Naive thymus-derived CD4-positive, alpha-beta T cell (primary cell): ENCODE data around the gene CIRBP. TPM values are rescaled to one million over a fixed set of nuclear protein-coding genes. Genes with fewer than 3 reads are reported as not detected.

ENCODE experiments used
- ATAC-seq: fragments of 150-1000 bp; cut with Tn5 transposase; 2 replicates; pipeline ENCODE4 v1.10.0; 2021; ENCODE audit warnings: mild to moderate bottlenecking, moderate library complexity
- CTCF ChIA-PET: fragments of 350-600 bp; sonication (Branson Sonifier 250); formaldehyde crosslinking; loops from one replicate; lab custom pipeline; 2021; ENCODE audit warnings: antibody characterized with exemption; lab: Charles Lee
- POLR2A ChIA-PET: fragments of 350-600 bp; sonication (Branson Sonifier 250); formaldehyde crosslinking; loops from one replicate; lab custom pipeline; 2021; ENCODE audit warnings: antibody characterized with exemption, inconsistent platforms; lab: Charles Lee
- DNase-seq, 9 donors: peaks; one replicate each; pipeline versions ENCODE4 v3.0.0 to v3.0.0-alpha.2; 2020 to 2022; ENCODE audit warnings: mixed read lengths in 1 of 9
- H3K27ac ChIP-seq: one replicate; pipeline ENCODE4 v1.7.0; 2013; ENCODE audit warnings: mild to moderate bottlenecking, low read depth, low read length, moderate library complexity
- H3K27me3 ChIP-seq, 2 donors: one replicate each; pipeline ENCODE4 v1.7.0; 2013; ENCODE audit warnings: low read length in 2 of 2, mild to moderate bottlenecking in 2 of 2, moderate library complexity in 2 of 2; ENCODE audit not compliant: control insufficient read depth in 2 of 2, insufficient read depth in 2 of 2
- H3K36me3 ChIP-seq, 3 experiments: 1 replicate in 2 of 3; 2 replicates in 1 of 3; pipeline ENCODE4 v1.7.0; 2013; ENCODE audit warnings: low read length in 3 of 3, mild to moderate bottlenecking in 3 of 3, moderate library complexity in 1 of 3; ENCODE audit not compliant: insufficient read depth in 3 of 3, control insufficient read depth in 2 of 3
- H3K4me1 ChIP-seq, 2 donors: one replicate each; pipeline ENCODE4 v1.7.0; 2013; ENCODE audit warnings: low read length in 2 of 2, mild to moderate bottlenecking in 2 of 2, moderate library complexity in 1 of 2; ENCODE audit not compliant: control insufficient read depth in 2 of 2, insufficient read depth in 2 of 2
- H3K4me3 ChIP-seq: 2 replicates; pipeline ENCODE4 v1.7.0; 2013; ENCODE audit warnings: mild to moderate bottlenecking, low read length
- H3K9me3 ChIP-seq, 3 experiments: 1 replicate in 2 of 3; 2 replicates in 1 of 3; pipeline ENCODE4 v1.7.0; 2013; ENCODE audit warnings: low read length in 3 of 3; ENCODE audit not compliant: control insufficient read depth in 2 of 3
- H3K27ac Mint-ChIP-seq, 9 donors: one replicate each; pipeline ENCODE4 v1.8.0; 2020 to 2022; ENCODE audit warnings: mixed read lengths in 9 of 9, mild to moderate bottlenecking in 8 of 9, moderate library complexity in 5 of 9, inconsistent platforms in 2 of 9
- H3K27me3 Mint-ChIP-seq, 5 donors: one replicate each; pipeline ENCODE4 v1.8.0; 2021 to 2022; ENCODE audit warnings: mixed read lengths in 5 of 5, mild to moderate bottlenecking in 1 of 5
- H3K36me3 Mint-ChIP-seq, 5 donors: one replicate each; pipeline ENCODE4 v1.8.0; 2020 to 2022; ENCODE audit warnings: mixed read lengths in 5 of 5, mild to moderate bottlenecking in 3 of 5, inconsistent platforms in 1 of 5
- H3K4me1 Mint-ChIP-seq, 7 donors: one replicate each; pipeline ENCODE4 v1.8.0; 2020 to 2022; ENCODE audit warnings: mixed read lengths in 7 of 7, mild to moderate bottlenecking in 3 of 7, inconsistent platforms in 1 of 7
- H3K4me3 Mint-ChIP-seq, 10 donors: one replicate each; pipeline ENCODE4 v1.8.0; 2020 to 2022; ENCODE audit warnings: mild to moderate bottlenecking in 10 of 10, mixed read lengths in 10 of 10, moderate library complexity in 6 of 10, inconsistent platforms in 2 of 10
- H3K9me3 Mint-ChIP-seq, 11 donors: one replicate each; pipeline ENCODE4 v1.8.0; 2020 to 2022; ENCODE audit warnings: mixed read lengths in 11 of 11, mild to moderate bottlenecking in 4 of 11, inconsistent platforms in 1 of 11, moderate library complexity in 1 of 11
- intact Hi-C, 2 donors: fragments of 100-400 bp; cut with micrococcal nuclease; formaldehyde crosslinking; loops; one replicate each; pipeline ENCODE4 v1.15.1; 2023
- polyA plus RNA-seq, 2 donors: library from polyadenylated mRNA; unstranded; fragments of 300-500 nt; fragmentation: Illumina TruSeq; gene quantifications; one replicate each; pipeline ENCODE4 v1.2.3, GENCODE V29; 2021
- total RNA-seq, 6 experiments: library from RNA in 5 of 6; stranded (reverse) in 5 of 6; gene quantifications; 1 replicate in 5 of 6; 2 replicates in 1 of 6; pipeline ENCODE4 v1.2.3 and lab custom pipeline; 2021 to 2026

The CIRBP gene
- total and polyA plus RNA-seq, 7 experiments from 2014 or later, result 233 to 629 (median 410) TPM

GRCh38 chr19:1271528-1272422, 2.6 kb downstream of the CIRBP start:
- Histone ChIP-seq H3K27ac (peak overlapping the region; percentile 82), H3K27me3 (no peaks in the 10 kb centered on the region), H3K4me3 (peak overlapping the region; percentile 76), H3K4me1 (peaks cover 75 to 80% of the 10 kb centered on the region in 2 donors), H3K36me3 (peaks cover 39 to 44% (median 42%) of the 10 kb centered on the region in 3 experiments), H3K9me3 (no peaks in the 10 kb centered on the region)
- intact Hi-C loops, result no loop called here
- Mint-ChIP-seq H3K4me3 (peak overlapping the region; percentile 88 to 96 (median 90)), H3K9me3 (peaks cover 0 to 11% (median 0%) of the 10 kb centered on the region in 11 donors), H3K36me3 (peaks cover 0 to 37% (median 23%) of the 10 kb centered on the region in 5 donors), H3K4me1 (peaks cover 49 to 70% (median 60%) of the 10 kb centered on the region in 7 donors), H3K27ac (peak overlapping the region; percentile 55 to 94 (median 90)), H3K27me3 (peaks cover 0 to 6% (median 0%) of the 10 kb centered on the region in 5 donors)
- CTCF ChIA-PET, result interaction anchor here (1.0 kb wide), 1 partner anchor 28 kb away, joined by 3 read pairs; no protein-coding TSS in a partner anchor
- no peak for DNase-seq
- no peak for ATAC-seq
- POLR2A ChIA-PET, result interaction anchor here (0.5 to 6.6 kb wide), 5 partner anchors 10 to 611 kb away, joined by 3 to 60 read pairs (median 7); no protein-coding TSS in a partner anchor

GRCh38 chr19:1272423-1273262, 3.5 kb downstream of the CIRBP start:
- Histone ChIP-seq H3K27me3 (no peaks in the 10 kb centered on the region), H3K4me1 (peaks cover 68 to 77% of the 10 kb centered on the region in 2 donors), H3K27ac (peak overlapping the region; percentile 82), H3K9me3 (no peaks in the 10 kb centered on the region), H3K36me3 (peaks cover 39 to 48% (median 42%) of the 10 kb centered on the region in 3 experiments), H3K4me3 (no peak overlapping the region)
- H3K9me3 Mint-ChIP-seq, result peaks cover 0 to 13% (median 0%) of the 10 kb centered on the region in 11 donors
- peaks cover 0 to 2% (median 0%) of the 10 kb centered on the region in 5 donors for H3K27me3 Mint-ChIP-seq
- peaks cover 46 to 66% (median 60%) of the 10 kb centered on the region in 7 donors for H3K4me1 Mint-ChIP-seq
- H3K36me3 Mint-ChIP-seq, result peaks cover 0 to 37% (median 23%) of the 10 kb centered on the region in 5 donors
- intact Hi-C loops, result no loop called here
- peak overlapping the region; percentile 35 to 91 (median 82) for H3K27ac Mint-ChIP-seq
- DNase-seq (no peak), ATAC-seq (no peak)
- ChIA-PET CTCF (interaction anchor here (1.0 kb wide), 1 partner anchor 29 kb away, joined by 5 read pairs; no protein-coding TSS in a partner anchor), POLR2A (interaction anchor here (0.7 to 6.6 kb wide), 9 partner anchors 9 to 219 kb away, joined by 3 to 60 read pairs (median 5); no protein-coding TSS in a partner anchor)
- H3K4me3 Mint-ChIP-seq, result peak overlapping the region; percentile 33 to 96 (median 75)

GRCh38 chr19:1273263-1274041, 4.3 kb downstream of the CIRBP start:
- Mint-ChIP-seq H3K36me3 (peaks cover 0 to 42% (median 23%) of the 10 kb centered on the region in 5 donors), H3K27ac (peak overlapping the region; percentile 53 to 90 (median 83)), H3K27me3 (peaks cover 0 to 2% (median 0%) of the 10 kb centered on the region in 5 donors), H3K9me3 (peaks cover 0 to 13% (median 0%) of the 10 kb centered on the region in 11 donors), H3K4me3 (peak overlapping the region; percentile 21 to 96 (median 72)), H3K4me1 (peaks cover 45 to 63% (median 55%) of the 10 kb centered on the region in 7 donors)
- Histone ChIP-seq H3K4me1 (peaks cover 59 to 69% of the 10 kb centered on the region in 2 donors), H3K36me3 (peaks cover 39 to 55% (median 42%) of the 10 kb centered on the region in 3 experiments), H3K9me3 (no peaks in the 10 kb centered on the region), H3K4me3 (no peak overlapping the region), H3K27me3 (no peaks in the 10 kb centered on the region), H3K27ac (peak overlapping the region; percentile 93)
- DNase-seq (no peak), ATAC-seq (no peak)
- intact Hi-C loops, result loop anchor here in 1 of 2 donors (2.0 kb wide), 2 partner anchors 13 to 253 kb away; partner anchors contain the start of genes RNU6-2 and TMEM259
- CTCF ChIA-PET, result interaction anchor here (0.7 to 1.0 kb wide), 2 partner anchors 29 to 125 kb away, joined by 3 to 5 read pairs; no protein-coding TSS in a partner anchor
- POLR2A ChIA-PET, result interaction anchor here (0.6 to 6.6 kb wide), 9 partner anchors 10 to 297 kb away, joined by 3 to 60 read pairs (median 3); no protein-coding TSS in a partner anchor

- DNase-seq (peak in 1 of 9 donors; percentile 25), ATAC-seq (no peak)
- Mint-ChIP-seq H3K27ac (peak overlapping the region in 8 of 9 donors; percentile 53 to 90 (median 80)), H3K27me3 (no peaks in the 10 kb centered on the region), H3K4me3 (peak overlapping the region; percentile 47 to 92 (median 70)), H3K36me3 (peaks cover 0 to 42% (median 23%) of the 10 kb centered on the region in 5 donors), H3K9me3 (peaks cover 0 to 13% (median 0%) of the 10 kb centered on the region in 11 donors), H3K4me1 (peaks cover 40 to 57% (median 50%) of the 10 kb centered on the region in 7 donors)
- Histone ChIP-seq H3K4me3 (peak overlapping the region; percentile 46), H3K27me3 (no peaks in the 10 kb centered on the region), H3K9me3 (no peaks in the 10 kb centered on the region), H3K27ac (peak overlapping the region; percentile 93), H3K36me3 (peaks cover 39 to 63% (median 42%) of the 10 kb centered on the region in 3 experiments), H3K4me1 (peaks cover 55 to 65% of the 10 kb centered on the region in 2 donors)
- CTCF ChIA-PET, result no interaction called here
- intact Hi-C loops, result loop anchor here in 1 of 2 donors (2.0 kb wide), 2 partner anchors 13 to 253 kb away; partner anchors contain the start of genes RNU6-2 and TMEM259
- POLR2A ChIA-PET, result interaction anchor here (0.6 to 6.6 kb wide), 8 partner anchors 10 to 296 kb away, joined by 3 to 60 read pairs (median 4); partner anchors contain the start of gene ATP5F1D
Measured at GRCh38 chr19:1274081-1274851, 5.1 kb downstream of the CIRBP start.

GRCh38 chr19:1274852-1275259, 5.7 kb downstream of the CIRBP start:
- peaks cover 0 to 46% (median 23%) of the 10 kb centered on the region in 5 donors for H3K36me3 Mint-ChIP-seq
- H3K4me3 Mint-ChIP-seq, result peak overlapping the region in 9 of 10 donors; percentile 36 to 92 (median 59)
- Histone ChIP-seq H3K4me3 (peak overlapping the region; percentile 46), H3K27ac (peak overlapping the region; percentile 93), H3K4me1 (peaks cover 52 to 65% of the 10 kb centered on the region in 2 donors), H3K9me3 (no peaks in the 10 kb centered on the region), H3K27me3 (no peaks in the 10 kb centered on the region), H3K36me3 (peaks cover 39 to 68% (median 42%) of the 10 kb centered on the region in 3 experiments)
- intact Hi-C loops, result loop anchor here (1.0 to 5.0 kb wide), 10 partner anchors 14 to 537 kb away; partner anchors contain the start of genes DAZAP1 (in 2 of the 2), RPS15 (in 2 of the 2), ATP8B3 (in 1 of the 2) and GAMT (in 1 of the 2)
- CTCF ChIA-PET, result interaction anchor here (1.0 kb wide), 2 partner anchors 8 to 30 kb away, joined by 4 to 7 read pairs; no protein-coding TSS in a partner anchor
- ATAC-seq (no peak), DNase-seq (no peak)
- H3K9me3 Mint-ChIP-seq, result peaks cover 0 to 11% (median 0%) of the 10 kb centered on the region in 11 donors
- H3K27ac Mint-ChIP-seq, result peak overlapping the region in 5 of 9 donors; percentile 12 to 95 (median 86)
- H3K27me3 Mint-ChIP-seq, result no peaks in the 10 kb centered on the region
- POLR2A ChIA-PET, result interaction anchor here (0.5 to 6.6 kb wide), 22 partner anchors 9 to 613 kb away, joined by 3 to 60 read pairs (median 4); partner anchors contain the start of gene ATP5F1D
- peaks cover 43 to 60% (median 53%) of the 10 kb centered on the region in 7 donors for H3K4me1 Mint-ChIP-seq
